Subcutaneous adipose tissue (tissue), 4 donors: ENCODE results near the gene CEP41. TPM values are rescaled to one million over a fixed set of nuclear protein-coding genes. Genes with fewer than 3 reads are reported as not detected.

ENCODE experiments used
- total RNA-seq, 4 donors: library from RNA; depleted of rRNA; stranded (reverse); fragments of >200 nt; gene quantifications; one replicate each; pipeline ENCODE4 v1.1.0, GENCODE V29; 2016
- TF ChIP-seq, protein P1 (sequence below): fragments of 450-650 bp; IDR thresholded peaks from one replicate; pipeline ENCODE4 v1.5.1; 2016; ENCODE audit warnings: low read depth, mild to moderate bottlenecking, control low read depth, antibody characterized with exemption, moderate library complexity

Gene CEP41
- total RNA-seq, 4 donors from 2014 or later = 3.2 to 6.0 (median 3.9) TPM

DNA sequence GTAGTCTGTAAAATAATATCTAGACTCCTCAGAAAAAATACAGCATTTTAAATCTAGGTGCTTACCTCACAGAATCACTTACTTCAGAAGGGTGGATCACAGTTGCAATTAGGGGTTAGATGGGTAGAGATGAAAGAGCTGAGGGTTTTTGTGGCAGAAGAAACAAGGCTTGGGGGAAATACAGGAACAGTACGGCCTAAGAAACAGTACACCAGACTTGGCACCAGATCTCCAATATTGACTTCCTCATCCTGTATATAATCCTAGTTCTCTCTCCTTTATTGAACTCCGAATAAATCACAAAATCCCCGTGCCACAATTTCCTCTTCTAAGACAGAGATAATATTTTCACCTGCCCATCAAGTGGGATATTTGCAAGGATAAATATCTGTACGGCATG, 14.3 kb downstream of the CEP41 start:
- TF ChIP-seq, protein P1, sequence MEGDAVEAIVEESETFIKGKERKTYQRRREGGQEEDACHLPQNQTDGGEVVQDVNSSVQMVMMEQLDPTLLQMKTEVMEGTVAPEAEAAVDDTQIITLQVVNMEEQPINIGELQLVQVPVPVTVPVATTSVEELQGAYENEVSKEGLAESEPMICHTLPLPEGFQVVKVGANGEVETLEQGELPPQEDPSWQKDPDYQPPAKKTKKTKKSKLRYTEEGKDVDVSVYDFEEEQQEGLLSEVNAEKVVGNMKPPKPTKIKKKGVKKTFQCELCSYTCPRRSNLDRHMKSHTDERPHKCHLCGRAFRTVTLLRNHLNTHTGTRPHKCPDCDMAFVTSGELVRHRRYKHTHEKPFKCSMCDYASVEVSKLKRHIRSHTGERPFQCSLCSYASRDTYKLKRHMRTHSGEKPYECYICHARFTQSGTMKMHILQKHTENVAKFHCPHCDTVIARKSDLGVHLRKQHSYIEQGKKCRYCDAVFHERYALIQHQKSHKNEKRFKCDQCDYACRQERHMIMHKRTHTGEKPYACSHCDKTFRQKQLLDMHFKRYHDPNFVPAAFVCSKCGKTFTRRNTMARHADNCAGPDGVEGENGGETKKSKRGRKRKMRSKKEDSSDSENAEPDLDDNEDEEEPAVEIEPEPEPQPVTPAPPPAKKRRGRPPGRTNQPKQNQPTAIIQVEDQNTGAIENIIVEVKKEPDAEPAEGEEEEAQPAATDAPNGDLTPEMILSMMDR = no peak

DNA sequence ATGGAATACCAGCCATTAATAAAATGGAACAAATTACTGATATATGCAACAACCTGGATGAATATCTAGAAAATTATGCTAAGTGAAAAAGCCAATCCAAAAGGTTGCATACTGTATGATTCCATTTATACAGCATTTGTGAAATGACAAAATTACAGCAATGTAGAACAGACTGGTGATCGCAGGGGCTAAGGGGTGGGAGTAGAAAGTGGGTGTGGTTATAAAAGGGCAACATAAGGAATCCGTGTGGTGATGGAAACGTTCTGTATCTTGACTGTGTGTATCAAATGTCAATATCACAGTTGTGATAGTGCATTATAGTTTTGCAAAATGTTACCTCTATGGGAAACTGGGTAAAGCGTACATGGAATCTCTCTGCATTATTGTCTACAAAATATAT, 15.0 kb downstream of the CEP41 start:
- TF ChIP-seq, protein P1 = no peak

DNA sequence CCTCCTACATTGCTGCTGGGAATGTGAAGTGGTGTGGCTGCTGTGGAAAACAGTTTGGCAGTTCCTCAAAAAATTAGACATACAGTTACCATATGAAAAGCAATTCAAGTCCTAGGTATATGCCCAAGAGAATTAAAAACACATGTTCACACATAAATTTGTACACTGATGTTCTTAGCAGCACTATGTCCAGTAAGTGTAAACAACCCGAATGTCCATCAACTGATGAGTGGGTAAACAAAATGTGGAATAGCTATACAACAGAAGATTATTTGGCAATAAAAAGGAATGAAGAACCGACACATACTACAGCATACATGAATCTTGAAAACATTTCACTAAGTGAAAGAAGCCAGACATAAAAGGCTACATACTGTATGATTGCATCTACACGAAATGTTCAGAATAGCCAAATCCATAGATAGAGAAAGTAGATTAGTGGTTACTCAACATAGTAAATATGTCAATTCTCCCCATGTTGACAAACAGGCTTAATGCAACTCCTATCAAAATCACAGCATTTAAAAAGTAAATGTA, 17.2 kb downstream of the CEP41 start:
- TF ChIP-seq, protein P1 = no peak

DNA sequence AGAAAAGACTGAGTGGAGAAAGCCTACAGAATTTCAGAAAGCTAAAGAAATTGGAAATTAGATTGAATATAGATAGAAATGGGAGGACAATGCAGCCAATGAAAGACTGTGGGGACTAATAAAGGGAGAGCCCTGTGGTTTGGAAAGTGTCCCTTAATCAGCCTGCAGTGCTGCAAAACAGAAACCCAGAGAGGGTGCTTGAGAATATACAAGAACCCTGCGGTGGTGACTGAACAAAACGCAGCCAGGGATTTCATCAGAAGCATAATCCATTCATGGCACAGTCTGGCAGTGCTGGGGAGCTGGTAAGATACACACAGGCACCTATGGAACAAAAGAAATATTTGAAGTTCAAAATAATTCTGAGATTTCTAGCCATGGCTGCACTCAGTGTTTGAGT, 19.1 kb downstream of the CEP41 start:
- TF ChIP-seq, protein P1 = no peak

DNA sequence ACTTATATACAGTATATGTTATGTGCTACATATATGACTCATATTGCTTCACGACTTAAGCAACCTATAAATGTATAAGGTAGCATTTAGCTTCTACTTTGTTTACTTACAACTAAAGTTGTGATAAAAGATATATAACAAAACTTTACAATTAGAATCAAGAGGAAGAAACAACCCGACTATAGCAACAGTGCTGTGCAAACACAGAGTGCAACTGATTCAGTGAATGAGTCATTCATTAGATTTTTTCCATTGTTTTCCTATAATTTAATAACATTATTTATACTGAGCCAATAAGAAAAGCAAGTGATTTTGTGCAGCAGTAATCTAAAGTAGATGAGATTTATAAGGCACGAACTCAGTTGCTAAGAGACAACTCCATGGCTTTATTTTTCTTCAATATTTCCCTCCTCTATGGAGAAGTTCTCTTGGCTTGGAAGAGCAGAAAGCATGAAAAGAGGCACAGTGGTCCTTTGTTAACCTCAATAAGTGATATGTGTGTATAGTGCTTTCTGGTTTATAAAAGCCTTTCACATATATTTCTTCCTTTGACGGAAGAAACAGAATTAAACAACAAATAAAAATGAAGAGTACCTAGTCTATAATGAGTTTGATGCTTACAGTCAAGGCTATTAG, 19.8 kb downstream of the CEP41 start:
- TF ChIP-seq, protein P1 = no peak

DNA sequence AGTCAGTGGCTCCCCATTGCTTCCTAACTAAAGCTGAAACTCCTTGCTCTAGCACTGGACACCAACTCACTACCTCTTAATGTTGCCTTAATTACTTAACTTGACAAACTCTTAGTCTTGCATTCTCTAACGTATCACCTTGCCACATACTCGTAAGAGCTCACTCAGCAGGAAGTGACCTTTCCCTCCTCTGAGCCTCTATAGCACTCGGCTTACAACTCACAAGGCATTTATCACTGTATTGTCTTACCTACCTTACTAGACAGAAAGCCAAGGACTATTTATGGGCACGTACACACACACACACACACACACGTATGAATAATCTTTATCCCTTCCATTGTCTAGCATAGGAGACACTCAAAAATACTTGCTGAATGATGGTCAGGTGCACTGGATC, 21.2 kb downstream of the CEP41 start:
- TF ChIP-seq, protein P1 = no peak

DNA sequence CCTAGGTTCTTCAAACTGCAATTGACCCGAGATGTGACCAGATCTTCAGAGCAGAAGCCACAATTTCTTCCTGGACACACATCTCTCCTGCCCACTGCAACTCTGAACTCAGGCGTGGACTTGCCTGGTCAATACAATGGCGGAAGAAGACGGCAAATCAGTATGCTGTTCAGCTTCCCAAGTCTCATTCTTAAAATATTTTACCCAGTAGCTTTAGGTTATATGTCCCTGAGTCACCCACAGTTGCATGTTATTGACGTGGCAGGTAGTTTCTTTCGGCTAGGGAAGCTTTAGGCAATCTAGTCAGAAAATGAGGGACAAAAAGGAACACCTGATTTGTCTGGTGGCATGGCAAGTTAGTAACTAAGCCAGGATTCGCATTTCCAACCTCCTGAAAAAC, 22.5 kb downstream of the CEP41 start:
- TF ChIP-seq, protein P1 = no peak
